ENCODE measurements around the gene EHD4. TPM values are rescaled to one million over a fixed set of nuclear protein-coding genes. Genes with fewer than 3 reads are reported as not detected.
A peak's percentile ranks its signal among the peaks of the same experiment; 100 is the strongest.

EHD4 gene
- polyA plus RNA-seq, 1 donor (not counting 4 experiments of a cell fraction or from before 2014, with no cell fraction given) = 31.5 TPM

- DNase-seq (ENCODE audit: low read depth, low spot score) = no peak
- peaks cover 12 to 37% of the 10 kb centered on the region in 2 experiments for H3K36me3 ChIP-seq (ENCODE audit: control insufficient read depth in 2 of 2, extremely low read depth in 1 of 2, insufficient read depth in 2 of 2, low read length in 2 of 2)
Measured at GRCh38 chr15:41942886-41943285, 29.5 kb downstream of the EHD4 start.

GRCh38 chr15:41941644-41942415 lies 30.5 kb downstream of the EHD4 start:
- TF ChIP-seq CTCF (optimal IDR thresholded peaks at IDR 0.05 in 1 of 3, IDR thresholded peaks at IDR 0.05 in 1 of 3, conservative IDR thresholded peaks at IDR 0.05 in 1 of 3; ENCODE audit: extremely low read depth in 1 of 3, insufficient read depth in 2 of 3, low read length in 3 of 3) (no peak), EZH2 (IDR thresholded peaks at IDR 0.05; ENCODE audit: low read length) (no peak)
- Histone ChIP-seq H3K9me3 (ENCODE audit: control insufficient read depth, low read depth, low read length) (no peaks in the 10 kb centered on the region), H3K4me1 (ENCODE audit: control insufficient read depth, extremely low read depth, insufficient read depth, low read length) (peaks cover 71% of the 10 kb centered on the region), H2AFZ (ENCODE audit: control insufficient read depth, low read length) (no peak overlapping the region), H3K36me3 (ENCODE audit: control insufficient read depth in 2 of 2, extremely low read depth in 1 of 2, insufficient read depth in 2 of 2, low read length in 2 of 2) (peaks cover 17 to 44% of the 10 kb centered on the region in 2 experiments), H4K20me1 (ENCODE audit: control insufficient read depth, extremely low read depth, insufficient read depth, low read length) (no peaks in the 10 kb centered on the region), H3K27ac (ENCODE audit: control insufficient read depth, insufficient read depth, low read length) (peak overlapping the region; percentile 48), H3K9me1 (ENCODE audit: control insufficient read depth, extremely low read depth, insufficient read depth, low read length) (no peaks in the 10 kb centered on the region), H3K79me2 (ENCODE audit: control insufficient read depth, insufficient read depth, low read length) (peaks cover 55% of the 10 kb centered on the region), H3K9ac (ENCODE audit: control insufficient read depth, extremely low read depth, insufficient read depth, low read length) (no peak overlapping the region), H3K27me3 (ENCODE audit: control insufficient read depth, extremely low read depth, insufficient read depth, low read length) (no peaks in the 10 kb centered on the region), H3K4me3 (ENCODE audit: control insufficient read depth in 2 of 3, extremely low read depth in 1 of 3, insufficient read depth in 2 of 3, low read depth in 1 of 3, low read length in 3 of 3) (no peak overlapping the region), H3K4me2 (ENCODE audit: control insufficient read depth, extremely low read depth, insufficient read depth, low read depth, low read length) (no peak overlapping the region)
- dilution Hi-C loops (cut with MboI; ENCODE audit: extremely low pct_ligation_motif_present, low sequenced_read_pairs) = no loop called here
- DNase-seq (ENCODE audit: low read depth, low spot score) = no peak
- FAIRE-seq = peak; percentile 29

More at GRCh38 chr15:41942886-41943285, 29.5 kb downstream of the EHD4 start:
- H3K9ac ChIP-seq (ENCODE audit: control insufficient read depth, extremely low read depth, insufficient read depth, low read length) = no peak overlapping the region
- H3K79me2 ChIP-seq (ENCODE audit: control insufficient read depth, insufficient read depth, low read length) = peaks cover 51% of the 10 kb centered on the region
- H3K9me3 ChIP-seq (ENCODE audit: control insufficient read depth, low read depth, low read length) = no peaks in the 10 kb centered on the region
- no peaks in the 10 kb centered on the region for H4K20me1 ChIP-seq (ENCODE audit: control insufficient read depth, extremely low read depth, insufficient read depth, low read length)
- FAIRE-seq = no peak
- no peak overlapping the region for H3K4me3 ChIP-seq (ENCODE audit: control insufficient read depth in 2 of 3, extremely low read depth in 1 of 3, insufficient read depth in 2 of 3, low read depth in 1 of 3, low read length in 3 of 3)
- peaks cover 81% of the 10 kb centered on the region for H3K4me1 ChIP-seq (ENCODE audit: control insufficient read depth, extremely low read depth, insufficient read depth, low read length)
- dilution Hi-C loops (cut with MboI; ENCODE audit: extremely low pct_ligation_motif_present, low sequenced_read_pairs) = no loop called here
- H3K27ac ChIP-seq (ENCODE audit: control insufficient read depth, insufficient read depth, low read length) = peak overlapping the region; percentile 23
- no peak for TF ChIP-seq EZH2 (IDR thresholded peaks at IDR 0.05; ENCODE audit: low read length)
- no peak for TF ChIP-seq CTCF (optimal IDR thresholded peaks at IDR 0.05 in 1 of 3, IDR thresholded peaks at IDR 0.05 in 1 of 3, conservative IDR thresholded peaks at IDR 0.05 in 1 of 3; ENCODE audit: extremely low read depth in 1 of 3, insufficient read depth in 2 of 3, low read length in 3 of 3)
- no peaks in the 10 kb centered on the region for H3K9me1 ChIP-seq (ENCODE audit: control insufficient read depth, extremely low read depth, insufficient read depth, low read length)
- no peak overlapping the region for H3K4me2 ChIP-seq (ENCODE audit: control insufficient read depth, extremely low read depth, insufficient read depth, low read depth, low read length)
- no peaks in the 10 kb centered on the region for H3K27me3 ChIP-seq (ENCODE audit: control insufficient read depth, extremely low read depth, insufficient read depth, low read length)
- no peak overlapping the region for H2AFZ ChIP-seq (ENCODE audit: control insufficient read depth, low read length)
